ENCODE measurements around the gene DENND11.

Gene DENND11

DNA sequence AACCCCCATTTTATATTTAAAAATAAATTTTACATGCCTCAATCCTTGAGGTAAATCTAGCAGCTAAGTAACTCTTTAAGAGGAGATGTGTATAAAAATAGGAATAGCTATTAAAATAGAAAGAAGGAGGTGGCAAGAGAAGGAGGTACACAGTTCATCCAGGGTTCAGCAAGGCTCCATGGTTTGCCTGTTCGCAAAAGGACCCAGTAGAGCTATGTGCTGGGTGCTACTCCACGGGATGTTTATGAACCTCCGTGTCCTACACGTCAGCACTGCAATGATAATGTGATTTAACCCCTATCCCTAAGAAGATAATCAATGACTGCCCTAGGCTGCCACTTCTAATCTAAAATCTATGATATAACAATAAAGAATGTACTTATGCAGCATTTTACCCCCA lies 926 bp upstream of the DENND11 start:
- no peak for DNase-seq (ENCODE audit: low read depth)
- TF ChIP-seq CTCF (IDR thresholded peaks at IDR 0.05; ENCODE audit: low read depth, low read length, missing control alignments) = no peak
- H3K4me3 ChIP-seq (ENCODE audit: low read depth, low read length) = no peak overlapping the region
- in situ Hi-C loops (cut with HindIII; ENCODE audit: low sequenced_read_pairs) = no loop called here

DNA sequence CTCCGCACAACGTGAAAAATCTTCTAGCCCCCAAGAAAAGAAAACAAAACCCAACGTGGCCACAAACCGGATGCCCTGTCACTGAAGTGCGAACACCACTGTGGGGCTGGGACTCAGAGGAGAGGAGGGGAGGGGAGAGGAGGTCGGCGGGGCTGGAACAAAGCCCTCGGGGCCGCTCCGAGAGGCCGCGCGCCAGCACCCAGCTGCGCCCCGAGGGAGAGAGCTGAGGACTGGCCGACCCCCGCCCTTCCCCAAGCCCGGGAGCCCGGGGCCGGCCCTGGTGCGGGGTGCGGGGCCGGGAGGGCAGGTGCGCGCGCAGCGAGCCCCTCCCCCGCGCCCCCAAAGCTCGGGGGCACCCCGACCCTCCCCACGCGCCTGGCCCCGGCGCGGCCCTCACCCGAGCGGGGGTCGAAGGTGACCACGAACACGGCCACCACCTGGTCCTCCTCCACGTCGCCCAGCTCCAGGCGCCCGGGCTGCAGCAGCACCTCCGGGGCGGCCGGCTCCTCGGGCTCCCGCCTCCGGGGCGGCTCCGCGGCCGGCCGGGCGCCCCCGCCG lies 398 bp downstream of the DENND11 start:
- peak overlapping the region; percentile 59 for H3K4me3 ChIP-seq (ENCODE audit: low read depth, low read length)
- no peak for TF ChIP-seq CTCF (IDR thresholded peaks at IDR 0.05; ENCODE audit: low read depth, low read length, missing control alignments)
- in situ Hi-C loops (cut with HindIII; ENCODE audit: low sequenced_read_pairs) = no loop called here
- DNase-seq (ENCODE audit: low read depth) = no peak

GRCh38 chr7:141700848-141701371 lies 1.1 kb downstream of the DENND11 start:
- no peak for DNase-seq (ENCODE audit: low read depth)

DNA sequence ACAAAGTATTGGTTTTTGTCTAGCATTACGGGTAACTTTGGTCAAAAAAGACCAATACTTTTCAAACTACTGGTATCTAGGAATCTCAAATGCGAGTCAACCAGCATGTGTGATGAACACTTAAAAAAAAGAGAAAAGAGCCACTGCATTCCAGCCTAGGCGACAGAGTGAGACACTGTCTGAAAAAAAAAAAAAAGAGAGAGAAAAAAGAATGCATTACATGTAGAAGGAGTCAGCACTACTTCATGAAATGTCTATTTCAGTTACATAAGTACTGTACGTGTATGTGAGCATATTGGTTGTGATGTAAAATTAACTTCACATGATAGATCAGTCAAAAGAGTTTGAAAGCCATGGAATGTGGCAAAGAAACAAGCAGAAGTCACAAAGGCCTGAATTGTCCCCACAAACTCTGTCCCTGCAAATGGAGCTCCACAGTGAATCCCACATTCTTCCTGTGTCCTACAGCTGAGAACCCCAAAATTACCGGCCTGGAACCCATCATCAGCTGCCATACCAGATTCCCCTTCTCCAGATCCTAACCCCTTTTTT lies 1.6 kb downstream of the DENND11 start:
- H3K4me3 ChIP-seq (ENCODE audit: low read depth, low read length) = peak overlapping the region; percentile 59
- DNase-seq (ENCODE audit: low read depth) = no peak
- no peak for TF ChIP-seq CTCF (IDR thresholded peaks at IDR 0.05; ENCODE audit: low read depth, low read length, missing control alignments)
- in situ Hi-C loops (cut with HindIII; ENCODE audit: low sequenced_read_pairs) = no loop called here

More at GRCh38 chr7:141700848-141701371, 1.1 kb downstream of the DENND11 start:
- in situ Hi-C loops (cut with HindIII; ENCODE audit: low sequenced_read_pairs) = no loop called here
- peak overlapping the region; percentile 59 for H3K4me3 ChIP-seq (ENCODE audit: low read depth, low read length)
- TF ChIP-seq CTCF (IDR thresholded peaks at IDR 0.05; ENCODE audit: low read depth, low read length, missing control alignments) = no peak

DNA sequence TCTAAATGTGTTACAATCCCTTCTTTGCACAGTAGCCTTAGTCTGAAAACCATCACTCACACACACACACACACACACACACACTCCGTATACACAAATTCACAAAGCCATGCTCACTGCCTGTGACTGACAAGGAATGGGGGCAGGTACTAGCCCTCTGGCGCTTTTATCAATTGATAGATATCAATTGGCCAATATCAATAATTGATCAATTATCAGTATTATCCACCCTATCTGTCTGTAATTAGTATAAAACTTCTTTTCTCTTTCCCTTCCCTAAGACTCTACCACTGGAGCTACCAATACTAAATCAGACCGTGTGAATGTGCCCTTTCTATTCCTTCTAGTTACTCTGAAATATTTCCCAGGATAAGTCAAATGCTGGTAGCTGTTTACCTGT lies 2.1 kb downstream of the DENND11 start:
- in situ Hi-C loops (cut with HindIII; ENCODE audit: low sequenced_read_pairs) = no loop called here
- no peak for DNase-seq (ENCODE audit: low read depth)
- TF ChIP-seq CTCF (IDR thresholded peaks at IDR 0.05; ENCODE audit: low read depth, low read length, missing control alignments) = no peak
- no peak overlapping the region for H3K4me3 ChIP-seq (ENCODE audit: low read depth, low read length)

DNA sequence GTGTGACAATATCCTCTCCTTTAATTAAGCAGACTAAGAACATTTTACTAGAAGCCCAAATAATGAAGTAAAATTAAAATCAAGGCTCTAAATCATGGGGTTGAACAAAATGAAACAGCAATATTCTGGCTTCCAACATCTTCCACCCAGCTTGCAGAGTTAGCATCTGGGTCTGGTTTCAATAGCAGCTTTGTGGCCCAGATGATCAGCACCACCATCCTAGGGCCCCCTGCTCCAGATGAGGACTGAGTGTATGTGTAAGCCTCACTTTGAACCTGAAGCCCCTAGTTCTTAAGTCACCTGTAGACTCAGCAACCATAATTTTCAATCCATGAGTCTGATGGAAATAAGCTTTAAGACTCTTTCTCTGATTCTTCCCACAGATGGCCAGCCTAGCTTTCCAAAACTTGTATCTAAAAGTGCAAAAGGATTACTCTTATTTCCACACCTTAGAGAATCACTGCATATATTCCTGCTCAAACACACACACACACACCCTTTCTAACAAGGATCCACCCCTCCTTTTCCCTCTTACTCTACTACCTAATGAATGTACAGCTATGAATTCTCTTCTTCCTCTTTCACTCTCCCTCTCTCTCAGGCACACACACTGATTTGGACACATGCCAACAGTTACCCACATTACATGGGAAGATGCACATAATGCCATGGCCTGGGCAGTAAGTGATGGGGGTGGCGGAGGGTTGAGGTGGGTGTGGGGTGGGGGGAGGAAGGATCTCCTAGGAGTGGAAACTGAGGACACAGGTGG lies 3.5 kb downstream of the DENND11 start:
- H3K4me3 ChIP-seq (ENCODE audit: low read depth, low read length) = no peak overlapping the region
- no peak for TF ChIP-seq CTCF (IDR thresholded peaks at IDR 0.05; ENCODE audit: low read depth, low read length, missing control alignments)
- in situ Hi-C loops (cut with HindIII; ENCODE audit: low sequenced_read_pairs) = no loop called here
- no peak for DNase-seq (ENCODE audit: low read depth)

Data from astrocyte of the cerebellum (primary cell).